Loucy (cell line): Measurements from ENCODE around the gene GDAP1L1.

Source experiments
- H2AFZ ChIP-seq: fragments of 200-600 bp; sonication (generic); 2 replicates; pipeline ENCODE4 v1.6.0; 2016; ENCODE audit warnings: antibody characterized with exemption, mild to moderate bottlenecking, low read length, moderate library complexity
- H3F3A ChIP-seq: fragments of 200-600 bp; 2 replicates; pipeline ENCODE4 v1.6.0; 2016; ENCODE audit warnings: antibody characterized with exemption, low read depth, mild to moderate bottlenecking
- H3K27me3 ChIP-seq: fragments of 200-600 bp; sonication (generic); 2 replicates; pipeline ENCODE4 v1.6.1; 2014; ENCODE audit warnings: low read length, mild to moderate bottlenecking; ENCODE audit not compliant: insufficient read depth, poor library complexity, severe bottlenecking
- H3K36me3 ChIP-seq: fragments of 200-600 bp; sonication (generic); 2 replicates; pipeline ENCODE4 v1.6.1; 2016; ENCODE audit warnings: low read length; ENCODE audit not compliant: insufficient read depth
- H3K4me1 ChIP-seq: fragments of 200-600 bp; sonication (generic); 2 replicates; pipeline ENCODE4 v1.5.1; 2014; ENCODE audit warnings: low read length, mild to moderate bottlenecking; ENCODE audit not compliant: insufficient read depth, poor library complexity, severe bottlenecking
- H3K4me2 ChIP-seq: fragments of 200-600 bp; sonication (generic); 2 replicates; pipeline ENCODE4 v1.6.0; 2014; ENCODE audit warnings: antibody characterized with exemption, low read length, low read depth, mild to moderate bottlenecking; ENCODE audit not compliant: poor library complexity, severe bottlenecking
- H3K4me3 ChIP-seq: fragments of 200-600 bp; sonication (generic); 2 replicates; pipeline ENCODE4 v1.5.1; 2014; ENCODE audit warnings: low read length, mild to moderate bottlenecking, mixed read lengths; ENCODE audit not compliant: poor library complexity, severe bottlenecking
- H3K79me2 ChIP-seq: fragments of 200-600 bp; sonication (generic); 2 replicates; pipeline ENCODE4 v1.6.1; 2014; ENCODE audit warnings: low read length; ENCODE audit not compliant: insufficient read depth
- H3K9ac ChIP-seq: fragments of 200-600 bp; sonication (generic); 2 replicates; pipeline ENCODE4 v1.6.0; 2014; ENCODE audit warnings: mild to moderate bottlenecking, low read depth, low read length, moderate library complexity; ENCODE audit not compliant: poor library complexity, severe bottlenecking
- H3K9me2 ChIP-seq: fragments of 200-600 bp; sonication (generic); replicated peaks from 2 replicates; pipeline ENCODE4 v1.6.1; 2016; ENCODE audit warnings: low read depth, low read length, mixed read lengths
- H3K9me3 ChIP-seq: fragments of 200-600 bp; sonication (generic); 2 replicates; pipeline ENCODE4 v1.6.1; 2014; ENCODE audit warnings: mild to moderate bottlenecking, antibody characterized with exemption, low read length, low read depth; ENCODE audit not compliant: insufficient read depth
- H4K20me1 ChIP-seq: fragments of 200-600 bp; sonication (generic); 2 replicates; pipeline ENCODE4 v1.6.0; 2014; ENCODE audit warnings: antibody characterized with exemption, low read length, mild to moderate bottlenecking; ENCODE audit not compliant: insufficient read depth, poor library complexity, severe bottlenecking
- CTCF ChIP-seq: fragments of 200-600 bp; sonication (generic); conservative IDR thresholded peaks from 2 replicates; pipeline ENCODE4 v1.5.1; 2014; ENCODE audit warnings: mild to moderate bottlenecking, antibody characterized with exemption, low read length
- EZH2phosphoT487 ChIP-seq: fragments of 200-600 bp; IDR thresholded peaks from 2 replicates; pipeline ENCODE4 v1.6.1; 2018; ENCODE audit warnings: antibody characterized with exemption, mild to moderate bottlenecking, moderate library complexity, borderline replicate concordance

Gene GDAP1L1

GRCh38 chr20:44222633-44223368, 24.3 kb upstream of the GDAP1L1 start:
- Histone ChIP-seq H2AFZ (no peak overlapping the region), H3K27me3 (no peaks in the 10 kb centered on the region), H3K4me1 (peaks cover 13% of the 10 kb centered on the region), H3K36me3 (no peaks in the 10 kb centered on the region), H4K20me1 (no peaks in the 10 kb centered on the region), H3F3A (0 out of 2 replicates have a peak, but pooled peaks cover 3% of the 10 kb centered on the region), H3K79me2 (no peaks in the 10 kb centered on the region), H3K9ac (no peak overlapping the region), H3K9me2 (no peaks in the 10 kb centered on the region), H3K4me3 (no peak overlapping the region), H3K4me2 (no peak overlapping the region), H3K9me3 (no peaks in the 10 kb centered on the region)
- TF ChIP-seq EZH2phosphoT487: no peak
- peak; percentile 48 for TF ChIP-seq CTCF

GRCh38 chr20:44223721-44224120, 23.4 kb upstream of the GDAP1L1 start:
- TF ChIP-seq EZH2phosphoT487 (no peak), CTCF (no peak)
- H4K20me1 ChIP-seq: no peaks in the 10 kb centered on the region
- H3K4me3 ChIP-seq: no peak overlapping the region
- no peaks in the 10 kb centered on the region for H3K9me3 ChIP-seq
- H3K36me3 ChIP-seq: no peaks in the 10 kb centered on the region
- no peaks in the 10 kb centered on the region for H3F3A ChIP-seq
- H3K9me2 ChIP-seq: no peaks in the 10 kb centered on the region
- H3K4me2 ChIP-seq: no peak overlapping the region
- H3K27me3 ChIP-seq: no peaks in the 10 kb centered on the region
- H3K9ac ChIP-seq: no peak overlapping the region
- H3K4me1 ChIP-seq: peaks cover 4% of the 10 kb centered on the region
- no peak overlapping the region for H2AFZ ChIP-seq
- H3K79me2 ChIP-seq: no peaks in the 10 kb centered on the region

- Histone ChIP-seq H3K4me2 (no peak overlapping the region), H3K9me3 (no peaks in the 10 kb centered on the region), H3K36me3 (no peaks in the 10 kb centered on the region), H3K9me2 (no peaks in the 10 kb centered on the region), H3F3A (no peaks in the 10 kb centered on the region), H2AFZ (no peak overlapping the region), H3K79me2 (no peaks in the 10 kb centered on the region), H3K4me3 (no peak overlapping the region), H3K27me3 (no peaks in the 10 kb centered on the region), H4K20me1 (no peaks in the 10 kb centered on the region), H3K4me1 (no peaks in the 10 kb centered on the region), H3K9ac (no peak overlapping the region)
- TF ChIP-seq EZH2phosphoT487 (no peak), CTCF (no peak)
These were observed 22.5 kb upstream of the GDAP1L1 start for GRCh38 chr20:44224637-44225036.
